Breast epithelium (tissue), 3 donors: ENCODE measurements around the gene CPT1C.

ENCODE experiments used
- CTCF ChIP-seq, 3 donors: fragments of 450-650 bp; IDR thresholded peaks; one replicate each; pipeline ENCODE4 v1.5.1; 2016 to 2017; ENCODE audit warnings: antibody characterized with exemption in 3 of 3, mild to moderate bottlenecking in 3 of 3, moderate library complexity in 3 of 3
- POLR2A ChIP-seq: fragments of 450-650 bp; IDR thresholded peaks from one replicate; pipeline ENCODE4 v1.6.1; 2016; ENCODE audit warnings: antibody characterized with exemption, mild to moderate bottlenecking, moderate library complexity

DNA sequence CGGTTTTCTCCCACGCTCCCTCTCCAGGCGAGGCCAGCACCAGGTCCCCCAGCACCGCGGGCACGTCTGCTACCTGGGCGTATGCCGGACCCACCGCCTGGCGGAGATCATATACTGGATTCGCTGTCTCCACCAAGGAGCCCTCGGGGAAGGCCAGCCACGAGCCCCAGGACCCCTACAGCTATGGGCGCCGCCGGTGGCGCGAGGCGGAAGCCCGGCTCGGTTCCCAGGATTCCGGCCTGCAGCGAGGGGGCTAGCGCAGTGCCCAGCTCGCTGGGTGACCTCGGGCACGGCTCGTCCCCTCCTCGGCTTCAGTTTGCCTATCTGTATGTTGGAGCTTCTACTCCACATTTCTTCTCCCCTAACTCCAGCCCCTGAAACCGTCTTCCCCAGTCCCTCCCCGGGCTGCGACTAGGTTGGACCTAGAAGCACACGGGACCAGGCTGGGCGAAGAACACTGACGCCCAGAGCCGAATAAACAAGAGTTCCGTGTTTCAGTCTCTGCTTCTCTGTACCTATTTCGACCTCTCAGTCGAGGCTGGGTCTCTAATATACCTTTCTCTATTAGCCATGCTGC, 749 bp upstream of the CPT1C start:
- TF ChIP-seq CTCF (IDR thresholded peaks at IDR 0.05) (no peak), POLR2A (no peak)
